Measurements from ENCODE around the gene RAPGEF4. TPM values are rescaled to one million over a fixed set of nuclear protein-coding genes. Genes with fewer than 3 reads are reported as not detected.

The RAPGEF4 gene
- total and polyA plus RNA-seq, 2 of the 8 experiments (the other 6 are each of a cell fraction or from before 2014, with no cell fraction given), result 1.2 to 2.6 TPM

DNA sequence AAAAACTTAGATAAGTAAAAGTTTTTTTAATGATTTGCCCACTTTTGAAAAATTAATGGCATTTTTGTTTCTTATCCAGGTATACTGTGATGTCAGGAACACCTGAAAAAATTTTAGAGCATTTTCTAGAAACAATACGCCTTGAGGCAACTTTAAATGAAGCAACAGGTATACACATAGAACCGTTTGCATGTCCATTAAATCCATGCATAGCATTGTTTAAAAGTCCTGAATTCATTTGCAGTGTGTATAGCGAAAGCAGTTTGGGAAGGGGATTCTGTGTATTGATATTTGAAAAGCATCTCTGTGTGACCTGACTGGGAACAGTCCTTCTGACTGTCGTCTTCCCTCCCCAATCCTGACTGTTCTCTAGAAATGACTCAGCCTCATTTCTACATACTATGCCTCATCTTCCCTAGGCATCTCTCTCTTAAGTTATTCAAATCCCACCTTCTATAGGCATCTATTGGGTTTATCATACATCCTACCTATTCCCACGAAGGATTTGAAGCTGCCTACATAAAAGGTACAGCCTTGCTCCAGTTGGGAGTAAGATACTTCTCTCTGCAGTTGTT, 260.8 kb downstream of the RAPGEF4 start:
- H3K23me2 ChIP-seq (ENCODE audit: low read depth, low read length), result no peaks in the 10 kb centered on the region
- CTCF ChIA-PET (ENCODE audit: partially characterized antibody), result interaction anchor here (0.6 to 2.4 kb wide), 3 partner anchors 9 to 661 kb away, joined by 3 to 9 read pairs (median 4); no protein-coding TSS in a partner anchor
- H2BK120ac ChIP-seq (replicated peaks; ENCODE audit: low read depth, low read length), result no peak overlapping the region
- no peak for DNase-seq (ENCODE audit: low read depth in 1 of 2, low spot score in 2 of 2)
- no peaks in the 10 kb centered on the region for H3K79me2 ChIP-seq (ENCODE audit: control insufficient read depth in 1 of 2, insufficient read depth in 2 of 2, low read length in 2 of 2)
- H2BK5ac ChIP-seq (ENCODE audit: low read depth, low read length), result no peak overlapping the region
- H2BK20ac ChIP-seq (ENCODE audit: low read length), result no peak overlapping the region
- no peak overlapping the region for H4K5ac ChIP-seq (ENCODE audit: insufficient read length, low read depth, low read length)
- no peak overlapping the region for H4K91ac ChIP-seq (replicated peaks; ENCODE audit: insufficient read length, low read length)
- no peak overlapping the region for H3K4me3 ChIP-seq (ENCODE audit: extremely low read depth in 1 of 4, insufficient read depth in 2 of 4, low read depth in 3 of 4, low read length in 4 of 4)
- H3K23ac ChIP-seq (ENCODE audit: insufficient read length), result no peak overlapping the region
- H3K9ac ChIP-seq (replicated peaks in 1 of 4; ENCODE audit: extremely low read depth in 1 of 4, low read depth in 3 of 4, low read length in 3 of 4), result no peak overlapping the region
- no peaks in the 10 kb centered on the region for H3K36me3 ChIP-seq (ENCODE audit: control insufficient read depth in 2 of 4, insufficient read depth in 4 of 4, low read length in 3 of 4)
- no peak overlapping the region for H3K27ac ChIP-seq (ENCODE audit: low read depth, low read length)
- no peak for FAIRE-seq
- H3K9me3 ChIP-seq (ENCODE audit: insufficient read depth in 2 of 2, low read depth in 1 of 2, low read length in 1 of 2), result no peaks in the 10 kb centered on the region
- no peak overlapping the region for H3K18ac ChIP-seq (ENCODE audit: extremely low read depth, low read length)
- H3K79me1 ChIP-seq (ENCODE audit: low read depth, low read length), result no peaks in the 10 kb centered on the region
- no peak overlapping the region for H3K14ac ChIP-seq (ENCODE audit: insufficient read length)
- H3K4me2 ChIP-seq (ENCODE audit: insufficient read depth in 1 of 2, low read depth in 2 of 2, low read length in 2 of 2), result no peak overlapping the region
- no peak overlapping the region for H2BK15ac ChIP-seq (ENCODE audit: low read length)
- WGBS, 2 experiments (ENCODE audit: extremely low coverage in 1 of 2, insufficient coverage in 1 of 2, insufficient read length in 1 of 2, insufficient replicate concordance in 2 of 2, low coverage in 1 of 2, low lambda C conversion rate in 2 of 2, missing lambda C conversion rate in 1 of 2), result 94% methylated on average over 4 of the region's 5 CpGs; no CpG with 5 or more reads in 1 of the 2 experiments
- no peaks in the 10 kb centered on the region for H4K20me1 ChIP-seq (replicated peaks in 1 of 2; ENCODE audit: control insufficient read depth in 1 of 2, insufficient read depth in 2 of 2, low read length in 2 of 2)
- no peaks in the 10 kb centered on the region for H3K27me3 ChIP-seq (replicated peaks in 1 of 4; ENCODE audit: control insufficient read depth in 3 of 4, extremely low read depth in 1 of 4, insufficient read depth in 3 of 4, low read length in 3 of 4)
- H3K4ac ChIP-seq (replicated peaks; ENCODE audit: insufficient read length, low read depth, low read length), result no peak overlapping the region
- no peak overlapping the region for H2BK12ac ChIP-seq (ENCODE audit: low read depth, low read length)
- no peak overlapping the region for H4K8ac ChIP-seq (ENCODE audit: extremely low read depth, insufficient read depth, low read length)
- no peaks in the 10 kb centered on the region; a peak in 1 of 7 replicates for H3K4me1 ChIP-seq (replicated peaks in 1 of 4; ENCODE audit: control insufficient read depth in 3 of 4, insufficient read depth in 4 of 4, low read length in 3 of 4)
- H2AK5ac ChIP-seq (ENCODE audit: low read depth, low read length), result no peak overlapping the region
- POLR2A ChIA-PET (ENCODE audit: partially characterized antibody), result no interaction called here
- H3K56ac ChIP-seq (replicated peaks; ENCODE audit: insufficient read length, low read depth, low read length), result no peak overlapping the region
- no peak overlapping the region for H2AFZ ChIP-seq (ENCODE audit: low read length)
- no peak for TF ChIP-seq TAF7 (optimal IDR thresholded peaks at IDR 0.05; ENCODE audit: borderline replicate concordance, low read depth, low read length)
- TF ChIP-seq TCF12 (IDR thresholded peaks at IDR 0.05; ENCODE audit: low read depth, low read length), result no peak
- TF ChIP-seq RAD21 (IDR thresholded peaks at IDR 0.05 in 1 of 2, conservative IDR thresholded peaks at IDR 0.05 in 1 of 2; ENCODE audit: low read depth in 2 of 2, low read length in 2 of 2), result no peak
- TF ChIP-seq, protein P1, sequence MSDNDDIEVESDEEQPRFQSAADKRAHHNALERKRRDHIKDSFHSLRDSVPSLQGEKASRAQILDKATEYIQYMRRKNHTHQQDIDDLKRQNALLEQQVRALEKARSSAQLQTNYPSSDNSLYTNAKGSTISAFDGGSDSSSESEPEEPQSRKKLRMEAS (IDR thresholded peaks at IDR 0.05), result no peak
- TF ChIP-seq POLR2A (IDR thresholded peaks at IDR 0.05; ENCODE audit: control extremely low read depth in 1 of 2, low read depth in 2 of 2, low read length in 2 of 2), result no peak
- no peak for TF ChIP-seq SP4 (IDR thresholded peaks at IDR 0.05; ENCODE audit: low read length)
- no peak for TF ChIP-seq EGR1 (IDR thresholded peaks at IDR 0.05; ENCODE audit: borderline replicate concordance, low read depth, low read length)
- TF ChIP-seq, protein P2, sequence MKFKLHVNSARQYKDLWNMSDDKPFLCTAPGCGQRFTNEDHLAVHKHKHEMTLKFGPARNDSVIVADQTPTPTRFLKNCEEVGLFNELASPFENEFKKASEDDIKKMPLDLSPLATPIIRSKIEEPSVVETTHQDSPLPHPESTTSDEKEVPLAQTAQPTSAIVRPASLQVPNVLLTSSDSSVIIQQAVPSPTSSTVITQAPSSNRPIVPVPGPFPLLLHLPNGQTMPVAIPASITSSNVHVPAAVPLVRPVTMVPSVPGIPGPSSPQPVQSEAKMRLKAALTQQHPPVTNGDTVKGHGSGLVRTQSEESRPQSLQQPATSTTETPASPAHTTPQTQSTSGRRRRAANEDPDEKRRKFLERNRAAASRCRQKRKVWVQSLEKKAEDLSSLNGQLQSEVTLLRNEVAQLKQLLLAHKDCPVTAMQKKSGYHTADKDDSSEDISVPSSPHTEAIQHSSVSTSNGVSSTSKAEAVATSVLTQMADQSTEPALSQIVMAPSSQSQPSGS (IDR thresholded peaks at IDR 0.05; ENCODE audit: low read length), result no peak
- no peak for TF ChIP-seq NRF1 (IDR thresholded peaks at IDR 0.05; ENCODE audit: low read depth, low read length)
- no peak for TF ChIP-seq TEAD4 (IDR thresholded peaks at IDR 0.05; ENCODE audit: low read depth, low read length)
- TF ChIP-seq CTBP2 (IDR thresholded peaks at IDR 0.05; ENCODE audit: borderline replicate concordance, insufficient read depth, insufficient read length, low read length), result no peak
- TF ChIP-seq SRF (IDR thresholded peaks at IDR 0.05; ENCODE audit: low read depth, low read length), result no peak

Measured in H1 (cell line).